ENCODE results near the gene CHRNA7.
"Not testable (repeated sequence)": the region's sequence is repeated elsewhere in the genome, so short reads cannot be mapped to it uniquely, and the experiment has no call there.

The CHRNA7 gene

GRCh38 chr15:32180579-32180978 is 150.3 kb downstream of the CHRNA7 start:
- H3K36me3 ChIP-seq (ENCODE audit: insufficient read depth, low read length); H3K4me3 ChIP-seq; DNase-seq (ENCODE audit: low read depth, low spot score); H3K9me3 ChIP-seq (ENCODE audit: low read depth, low read length); H3K27ac ChIP-seq; H3K9ac ChIP-seq (ENCODE audit: insufficient read length): not testable (repeated sequence)

GRCh38 chr15:32193780-32194179 is 163.5 kb downstream of the CHRNA7 start:
- not testable (repeated sequence) for H3K27ac ChIP-seq; H3K9me3 ChIP-seq (ENCODE audit: low read depth, low read length); H3K4me3 ChIP-seq; H3K36me3 ChIP-seq (ENCODE audit: insufficient read depth, low read length); DNase-seq (ENCODE audit: low read depth, low spot score); H3K9ac ChIP-seq (ENCODE audit: insufficient read length)

- H3K9me3 ChIP-seq (ENCODE audit: low read depth, low read length); H3K4me3 ChIP-seq; DNase-seq (ENCODE audit: low read depth, low spot score); H3K36me3 ChIP-seq (ENCODE audit: insufficient read depth, low read length); H3K9ac ChIP-seq (ENCODE audit: insufficient read length); H3K27ac ChIP-seq: not testable (repeated sequence)
Measured at GRCh38 chr15:32196206-32196605, 165.9 kb downstream of the CHRNA7 start.

- not testable (repeated sequence) for H3K9me3 ChIP-seq (ENCODE audit: low read depth, low read length); H3K27ac ChIP-seq; H3K4me3 ChIP-seq; DNase-seq (ENCODE audit: low read depth, low spot score); H3K9ac ChIP-seq (ENCODE audit: insufficient read length); H3K36me3 ChIP-seq (ENCODE audit: insufficient read depth, low read length)
Measured at GRCh38 chr15:32198938-32199337, 168.6 kb downstream of the CHRNA7 start.

GRCh38 chr15:32209081-32209480 is 178.8 kb downstream of the CHRNA7 start:
- DNase-seq (ENCODE audit: low read depth, low spot score); H3K4me3 ChIP-seq; H3K36me3 ChIP-seq (ENCODE audit: insufficient read depth, low read length); H3K9me3 ChIP-seq (ENCODE audit: low read depth, low read length); H3K27ac ChIP-seq; H3K9ac ChIP-seq (ENCODE audit: insufficient read length): not testable (repeated sequence)

GRCh38 chr15:32218666-32219065 is 188.4 kb downstream of the CHRNA7 start:
- TF ChIP-seq POLR2AphosphoS5 (IDR thresholded peaks at IDR 0.05; ENCODE audit: borderline replicate concordance, low read depth, low read length) (no peak), FOXP2 (optimal IDR thresholded peaks at IDR 0.05; ENCODE audit: control extremely low read depth, extremely low read length, insufficient read depth) (no peak), EZH2 (IDR thresholded peaks at IDR 0.05) (no peak)
- H3K36me3 ChIP-seq (ENCODE audit: insufficient read depth, low read length) = no peaks in the 10 kb centered on the region
- no peak overlapping the region for H3K9ac ChIP-seq (ENCODE audit: insufficient read length)
- no peak overlapping the region for H3K27ac ChIP-seq
- no peaks in the 10 kb centered on the region for H3K9me3 ChIP-seq (ENCODE audit: low read depth, low read length)
- no peak for DNase-seq (ENCODE audit: low read depth, low spot score)
- H3K4me3 ChIP-seq = no peak overlapping the region

Measured in SK-N-MC (cell line).